Middle frontal gyrus (tissue), 1 donor: ENCODE results near the gene C2CD3.

Experiments
- DNase-seq: peaks from one replicate; pipeline ENCODE4 v3.0.0-alpha.2; 2015; ENCODE audit warnings: low spot score; ENCODE audit errors: extremely low spot score

The C2CD3 gene

GRCh38 chr11:73981051-73981805, 189.6 kb downstream of the C2CD3 start:
- DNase-seq, result no peak

- no peak for DNase-seq
Observed at GRCh38 chr11:73980001-73980961, 190.5 kb downstream of the C2CD3 start.

- no peak for DNase-seq
Observed at GRCh38 chr11:73978576-73979086, 192.2 kb downstream of the C2CD3 start.

- no peak for DNase-seq
Observed at GRCh38 chr11:73977856-73978519, 192.8 kb downstream of the C2CD3 start.

GRCh38 chr11:73976451-73977151, 194.2 kb downstream of the C2CD3 start:
- no peak for DNase-seq

- no peak for DNase-seq
Observed at GRCh38 chr11:73975479-73975757, 195.4 kb downstream of the C2CD3 start.

GRCh38 chr11:73974604-73975478, 196.0 kb downstream of the C2CD3 start:
- no peak for DNase-seq

- DNase-seq, result no peak
Observed at GRCh38 chr11:73972620-73973449, 198.0 kb downstream of the C2CD3 start.

GRCh38 chr11:73972187-73972586, 198.6 kb downstream of the C2CD3 start:
- no peak for DNase-seq

- no peak for DNase-seq
Observed at GRCh38 chr11:73971175-73971719, 199.6 kb downstream of the C2CD3 start.

GRCh38 chr11:73969991-73970800, 200.6 kb downstream of the C2CD3 start:
- DNase-seq, result no peak

- DNase-seq, result no peak
Observed at GRCh38 chr11:73969091-73969490, 201.7 kb downstream of the C2CD3 start.

GRCh38 chr11:73968356-73968966, 202.3 kb downstream of the C2CD3 start:
- DNase-seq, result no peak

GRCh38 chr11:73965764-73966121, 205.1 kb downstream of the C2CD3 start:
- DNase-seq, result no peak

- no peak for DNase-seq
Observed at GRCh38 chr11:73965076-73965763, 205.6 kb downstream of the C2CD3 start.

GRCh38 chr11:73963861-73964260, 206.9 kb downstream of the C2CD3 start:
- DNase-seq, result no peak
